Thymus (tissue), 11 donors: Measurements from ENCODE around the gene RAF1. TPM values are rescaled to one million over a fixed set of nuclear protein-coding genes. Genes with fewer than 3 reads are reported as not detected.

Source experiments
- DNase-seq, 9 donors: peaks; one replicate each; pipeline ENCODE4 v3.0.0-alpha.2; 2013; ENCODE audit warnings: low spot score in 9 of 9, low read depth in 6 of 9, missing footprints in 1 of 9
- H3K27ac ChIP-seq, 2 donors: one replicate each; pipeline ENCODE4 v1.5.1; 2013; ENCODE audit warnings: control low read depth in 1 of 2, low read depth in 1 of 2, low read length in 1 of 2, mild to moderate bottlenecking in 1 of 2, moderate library complexity in 1 of 2
- H3K27me3 ChIP-seq, 2 donors: one replicate each; pipeline ENCODE4 v1.5.1; 2013; ENCODE audit warnings: low read length in 1 of 2; ENCODE audit not compliant: control insufficient read depth in 2 of 2, insufficient read depth in 1 of 2
- H3K36me3 ChIP-seq, 2 donors: one replicate each; pipeline ENCODE4 v1.5.1; 2013; ENCODE audit warnings: low read length in 1 of 2, mild to moderate bottlenecking in 1 of 2, moderate library complexity in 1 of 2; ENCODE audit not compliant: control insufficient read depth in 2 of 2, insufficient read depth in 2 of 2
- H3K4me1 ChIP-seq, 2 donors: one replicate each; pipeline ENCODE4 v1.5.1; 2013; ENCODE audit warnings: low read length in 2 of 2; ENCODE audit not compliant: control insufficient read depth in 2 of 2, insufficient read depth in 2 of 2
- H3K4me3 ChIP-seq, 2 donors: one replicate each; pipeline ENCODE4 v1.5.1; 2013; ENCODE audit warnings: low read length in 2 of 2, control low read depth in 1 of 2, mild to moderate bottlenecking in 1 of 2
- H3K9me3 ChIP-seq, 2 donors: one replicate each; pipeline ENCODE4 v1.5.1; 2013; ENCODE audit warnings: low read length in 1 of 2, mild to moderate bottlenecking in 1 of 2; ENCODE audit not compliant: control insufficient read depth in 2 of 2, insufficient read depth in 1 of 2
- WGBS: extraction: QIAGEN DNeasy Blood & Tissue Kit; methylation state at CpG from one replicate; pipeline ENCODE4 v1.1.7; 2013; 5-methylcytosine and 5-hydroxymethylcytosine counted together
- polyA plus RNA-seq: library from polyadenylated mRNA; stranded (reverse); fragments of 200-250 nt; gene quantifications from one replicate; pipeline ENCODE4 v1.2.3, GENCODE V29; 2013
- total RNA-seq: library from RNA; stranded (reverse); fragments of 120-200 nt; gene quantifications from one replicate; pipeline ENCODE4 v1.2.4, GENCODE V29; 2013
- donor health status: healthy.

RAF1 gene
- total and polyA plus RNA-seq, 2 donors = 59.9 to 68.1 TPM

DNA sequence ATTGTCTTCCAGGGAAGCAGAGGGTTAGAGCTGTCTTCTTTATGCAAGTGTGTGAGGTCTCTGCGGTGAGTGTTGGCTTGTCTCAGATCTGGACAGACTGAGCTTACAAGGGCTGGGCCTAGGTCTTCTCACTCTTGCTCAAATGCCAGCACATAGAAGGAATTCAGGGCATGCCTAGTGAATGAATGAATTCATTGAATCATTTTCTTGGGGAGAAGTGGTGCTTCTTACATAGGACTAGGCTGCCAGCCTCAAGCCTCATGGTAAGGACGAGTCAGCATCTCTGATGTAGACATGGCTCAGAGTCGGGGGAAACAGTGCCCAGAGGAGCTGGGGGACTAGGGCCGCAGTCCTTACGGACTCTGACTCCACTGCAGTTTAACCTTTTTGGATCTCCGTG, 89.8 kb downstream of the RAF1 start:
- H3K36me3 ChIP-seq = peaks cover 76 to 87% of the 10 kb centered on the region in 2 donors
- no peak overlapping the region for H3K4me3 ChIP-seq
- no peaks in the 10 kb centered on the region for H3K27me3 ChIP-seq
- DNase-seq = no peak
- H3K27ac ChIP-seq = no peak overlapping the region
- 98% methylated on average over 6 of the region's 6 CpGs for WGBS
- H3K4me1 ChIP-seq = no peaks in the 10 kb centered on the region
- H3K9me3 ChIP-seq = peaks cover 0 to 1% of the 10 kb centered on the region in 2 donors

- peaks cover 68 to 69% of the 10 kb centered on the region in 2 donors for H3K36me3 ChIP-seq
- H3K9me3 ChIP-seq = peaks cover 0 to 1% of the 10 kb centered on the region in 2 donors
- no peaks in the 10 kb centered on the region for H3K4me1 ChIP-seq
- H3K27ac ChIP-seq = no peak overlapping the region
- H3K4me3 ChIP-seq = no peak overlapping the region
- no peaks in the 10 kb centered on the region for H3K27me3 ChIP-seq
- DNase-seq = no peak
- WGBS = over 99% methylated on average over 11 of the region's 11 CpGs
Observed at GRCh38 chr3:12571986-12572385, 91.9 kb downstream of the RAF1 start.

- Histone ChIP-seq H3K9me3 (peaks cover 0 to 10% of the 10 kb centered on the region in 2 donors), H3K27me3 (no peaks in the 10 kb centered on the region), H3K4me3 (no peak overlapping the region), H3K36me3 (peaks cover 46 to 53% of the 10 kb centered on the region in 2 donors), H3K4me1 (no peaks in the 10 kb centered on the region), H3K27ac (no peak overlapping the region)
- DNase-seq = no peak
- 98% methylated on average over 6 of the region's 6 CpGs for WGBS
Observed at GRCh38 chr3:12569836-12570235, 94.1 kb downstream of the RAF1 start.

DNA sequence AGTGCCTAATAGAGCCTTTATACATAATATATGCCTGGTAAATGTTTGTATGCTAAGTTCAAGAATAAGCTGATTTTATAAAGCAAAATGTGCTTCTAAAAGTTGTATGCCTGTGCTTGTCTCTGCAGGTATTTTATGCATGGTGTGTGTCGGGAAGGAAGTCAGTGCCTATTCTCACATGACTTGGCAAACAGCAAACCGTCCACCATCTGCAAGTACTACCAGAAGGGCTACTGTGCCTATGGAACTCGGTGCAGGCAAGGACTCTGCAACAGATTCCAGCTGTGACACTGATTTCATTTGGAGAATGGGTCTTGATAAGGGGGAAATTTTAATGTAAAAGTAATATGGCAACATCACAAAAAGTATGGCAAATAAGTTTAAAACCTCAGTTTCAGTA, 95.2 kb downstream of the RAF1 start:
- H3K9me3 ChIP-seq = peaks cover 0 to 10% of the 10 kb centered on the region in 2 donors
- H3K4me1 ChIP-seq = no peaks in the 10 kb centered on the region
- DNase-seq = no peak
- no peaks in the 10 kb centered on the region for H3K27me3 ChIP-seq
- peaks cover 35 to 43% of the 10 kb centered on the region in 2 donors for H3K36me3 ChIP-seq
- no peak overlapping the region for H3K4me3 ChIP-seq
- 83% methylated on average over 3 of the region's 3 CpGs for WGBS
- no peak overlapping the region for H3K27ac ChIP-seq

- Histone ChIP-seq H3K9me3 (peaks cover 0 to 10% of the 10 kb centered on the region in 2 donors), H3K4me1 (no peaks in the 10 kb centered on the region), H3K27me3 (no peaks in the 10 kb centered on the region), H3K4me3 (no peak overlapping the region), H3K36me3 (peaks cover 22 to 28% of the 10 kb centered on the region in 2 donors), H3K27ac (no peak overlapping the region)
- no peak for DNase-seq
Observed at GRCh38 chr3:12566976-12567375, 96.9 kb downstream of the RAF1 start.

GRCh38 chr3:12562451-12562850, 101.5 kb downstream of the RAF1 start:
- peaks cover 3 to 4% of the 10 kb centered on the region in 2 donors for H3K36me3 ChIP-seq
- H3K27me3 ChIP-seq = no peaks in the 10 kb centered on the region
- no peak for DNase-seq
- H3K27ac ChIP-seq = no peak overlapping the region
- no peak overlapping the region for H3K4me3 ChIP-seq
- H3K4me1 ChIP-seq = peaks cover 4 to 11% of the 10 kb centered on the region in 2 donors
- H3K9me3 ChIP-seq = peaks cover 0 to 10% of the 10 kb centered on the region in 2 donors
- WGBS = 99% methylated on average over 1 of the region's 1 CpG

GRCh38 chr3:12561397-12561796, 102.5 kb downstream of the RAF1 start:
- no peak for DNase-seq
- H3K4me3 ChIP-seq = no peak overlapping the region
- H3K36me3 ChIP-seq = peaks cover 3 to 4% of the 10 kb centered on the region in 2 donors
- peaks cover 0 to 5% of the 10 kb centered on the region in 2 donors for H3K9me3 ChIP-seq
- WGBS = 95% methylated on average over 2 of the region's 2 CpGs
- no peak overlapping the region for H3K27ac ChIP-seq
- no peaks in the 10 kb centered on the region for H3K27me3 ChIP-seq
- H3K4me1 ChIP-seq = peaks cover 7 to 11% of the 10 kb centered on the region in 2 donors

DNA sequence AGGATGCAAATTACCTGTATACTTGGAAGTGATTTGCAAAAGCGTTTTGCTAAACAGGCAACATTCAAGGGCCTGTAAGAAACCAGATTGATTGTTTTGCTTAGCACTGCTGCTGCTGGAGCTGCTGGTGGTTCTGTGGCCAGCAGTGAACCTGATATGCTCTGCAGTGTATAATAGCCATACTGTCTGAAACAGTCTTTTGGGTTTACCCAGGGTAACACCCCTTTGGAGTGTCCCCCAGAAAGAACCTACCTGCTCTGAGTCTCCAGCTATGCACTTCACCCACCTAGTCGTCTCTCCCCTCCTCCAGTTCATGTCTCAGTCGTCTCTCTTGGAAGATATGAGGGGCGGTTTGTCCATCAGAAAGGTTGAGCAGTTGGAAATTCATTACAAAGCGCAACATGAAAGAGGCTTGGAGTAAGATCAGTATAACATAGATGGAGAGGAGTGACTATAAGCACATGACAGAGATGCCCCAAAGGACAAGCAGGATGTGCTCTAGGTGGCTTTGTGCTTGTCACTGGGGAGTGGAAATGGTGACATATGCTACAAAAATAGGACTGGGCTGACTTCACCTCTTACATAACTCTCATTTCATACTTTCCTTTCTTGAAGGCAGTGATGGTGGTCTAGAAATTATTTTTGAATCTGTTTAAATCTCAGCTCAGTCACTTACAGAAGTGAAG, 103.3 kb downstream of the RAF1 start:
- H3K4me3 ChIP-seq = no peak overlapping the region
- DNase-seq = peak in 1 of 9 donors; percentile 27
- WGBS = 92% methylated on average over 5 of the region's 5 CpGs
- H3K4me1 ChIP-seq = peaks cover 11 to 14% of the 10 kb centered on the region in 2 donors
- peaks cover 0 to under 1% of the 10 kb centered on the region in 2 donors for H3K9me3 ChIP-seq
- H3K36me3 ChIP-seq = peaks cover 0 to 3% of the 10 kb centered on the region in 2 donors
- peaks cover 0 to 1% of the 10 kb centered on the region in 2 donors for H3K27me3 ChIP-seq
- no peak overlapping the region for H3K27ac ChIP-seq

- no peak overlapping the region for H3K27ac ChIP-seq
- no peak overlapping the region for H3K4me3 ChIP-seq
- H3K27me3 ChIP-seq = peaks cover 0 to 2% of the 10 kb centered on the region in 2 donors
- no peak for DNase-seq
- peaks cover 11 to 16% of the 10 kb centered on the region in 2 donors for H3K4me1 ChIP-seq
- peaks cover 0 to 3% of the 10 kb centered on the region in 2 donors for H3K36me3 ChIP-seq
- H3K9me3 ChIP-seq = no peaks in the 10 kb centered on the region
- WGBS = 98% methylated on average over 3 of the region's 3 CpGs
Observed at GRCh38 chr3:12559520-12559919, 104.4 kb downstream of the RAF1 start.
